GM23338 (cell line): ENCODE measurements around the gene TLR6. TPM values are rescaled to one million over a fixed set of nuclear protein-coding genes. Genes with fewer than 3 reads are reported as not detected.

ENCODE experiments used
- ATAC-seq: fragments of 200-7000 bp; cut with Tn5 transposase; 3 replicates; pipeline ENCODE4 v1.9.1; 2020
- DNase-seq: peaks from one replicate; pipeline ENCODE4 v3.0.0-alpha.2; 2015; ENCODE audit warnings: low spot score
- H2AFZ ChIP-seq: fragments of 200-600 bp; sonication (generic); 2 replicates; pipeline ENCODE4 v1.8.0; 2016; ENCODE audit warnings: antibody characterized with exemption, mild to moderate bottlenecking, moderate library complexity
- H3F3A ChIP-seq: fragments of 200-600 bp; sonication (generic); replicated peaks from 2 replicates; pipeline ENCODE4 v1.8.0; 2017; ENCODE audit warnings: antibody characterized with exemption, mixed run types, low read depth
- H3K27ac ChIP-seq: fragments of 200-600 bp; sonication (generic); 2 replicates; pipeline ENCODE4 v1.6.1; 2016; ENCODE audit warnings: low read depth
- H3K27me3 ChIP-seq: fragments of 200-600 bp; sonication (generic); 2 replicates; pipeline ENCODE4 v1.8.0; 2016; ENCODE audit warnings: mild to moderate bottlenecking, mixed run types, moderate library complexity; ENCODE audit not compliant: insufficient read depth
- H3K36me3 ChIP-seq: fragments of 200-600 bp; sonication (generic); 2 replicates; pipeline ENCODE4 v1.8.0; 2016; ENCODE audit warnings: mild to moderate bottlenecking; ENCODE audit not compliant: insufficient read depth
- H3K4me1 ChIP-seq: fragments of 200-600 bp; sonication (generic); 2 replicates; pipeline ENCODE4 v1.8.0; 2016; ENCODE audit warnings: mild to moderate bottlenecking, moderate library complexity; ENCODE audit not compliant: insufficient read depth
- H3K4me2 ChIP-seq: fragments of 200-600 bp; sonication (generic); 2 replicates; pipeline ENCODE4 v1.7.1; 2017; ENCODE audit warnings: mixed run types
- H3K4me3 ChIP-seq: fragments of 200-600 bp; sonication (generic); 2 replicates; pipeline ENCODE4 v1.6.1; 2016; ENCODE audit warnings: mixed run types
- H3K79me2 ChIP-seq: fragments of 200-600 bp; sonication (generic); replicated peaks from 2 replicates; pipeline ENCODE4 v1.8.0; 2017; ENCODE audit warnings: mild to moderate bottlenecking; ENCODE audit not compliant: insufficient read depth
- H3K9me2 ChIP-seq: fragments of 200-600 bp; sonication (generic); 2 replicates; pipeline ENCODE4 v1.8.0; 2017; ENCODE audit not compliant: insufficient read depth
- H4K20me1 ChIP-seq: fragments of 200-600 bp; sonication (generic); replicated peaks from 2 replicates; pipeline ENCODE4 v1.8.0; 2017; ENCODE audit warnings: mild to moderate bottlenecking; ENCODE audit not compliant: insufficient read depth
- H3K27ac Mint-ChIP-seq: 2 replicates; pipeline ENCODE4 v1.8.0; 2020; ENCODE audit warnings: inconsistent platforms, mild to moderate bottlenecking, moderate library complexity, mixed read lengths
- H3K27me3 Mint-ChIP-seq: 3 replicates; pipeline ENCODE4 v1.8.0; 2022; ENCODE audit warnings: low read depth, mild to moderate bottlenecking, moderate library complexity, mixed read lengths, inconsistent platforms; ENCODE audit not compliant: insufficient read depth, poor library complexity
- H3K36me3 Mint-ChIP-seq: 3 replicates; pipeline ENCODE4 v1.8.0; 2021; ENCODE audit warnings: low read depth, mild to moderate bottlenecking, inconsistent platforms, moderate library complexity, mixed read lengths
- H3K4me1 Mint-ChIP-seq: 3 replicates; pipeline ENCODE4 v1.8.0; 2020; ENCODE audit warnings: mild to moderate bottlenecking, inconsistent platforms, mixed read lengths
- H3K4me3 Mint-ChIP-seq: 3 replicates; pipeline ENCODE4 v1.8.0; 2021; ENCODE audit warnings: moderate library complexity, mild to moderate bottlenecking, inconsistent platforms, mixed read lengths
- H3K9me3 Mint-ChIP-seq: 3 replicates; pipeline ENCODE4 v1.8.0; 2020; ENCODE audit warnings: moderate library complexity, mild to moderate bottlenecking, inconsistent platforms, mixed read lengths
- CREB1 ChIP-seq: fragments of 250-450 bp; sonication (Bioruptor Pico); IDR thresholded peaks from 2 replicates; pipeline ENCODE4 v1.5.0; 2020; ENCODE audit warnings: low read depth, mild to moderate bottlenecking, moderate library complexity
- EZH2 ChIP-seq: fragments of 200-600 bp; sonication (generic); IDR thresholded peaks from one replicate; pipeline ENCODE4 v1.8.0; 2017; ENCODE audit warnings: antibody characterized with exemption, mild to moderate bottlenecking, low read depth; ENCODE audit not compliant: unreplicated experiment
- EZH2phosphoT487 ChIP-seq: fragments of 200-600 bp; sonication (generic); IDR thresholded peaks from one replicate; pipeline ENCODE4 v1.8.1; 2018; ENCODE audit warnings: antibody characterized with exemption; ENCODE audit not compliant: unreplicated experiment
- JUNB ChIP-seq: IDR thresholded peaks from one replicate; pipeline ENCODE4 v1.6.1; 2016; ENCODE audit warnings: antibody characterized with exemption; ENCODE audit not compliant: unreplicated experiment
- NANOG ChIP-seq: IDR thresholded peaks from 2 replicates; pipeline ENCODE4 v1.6.1; 2016; ENCODE audit warnings: antibody characterized with exemption, borderline replicate concordance
- POLR2AphosphoS5 ChIP-seq: IDR thresholded peaks from 2 replicates; pipeline ENCODE4 v1.6.1; 2016; ENCODE audit warnings: antibody characterized with exemption, low read depth
- STAT1 ChIP-seq: IDR thresholded peaks from one replicate; pipeline ENCODE4 v1.6.1; 2016; ENCODE audit warnings: antibody characterized with exemption; ENCODE audit not compliant: unreplicated experiment
- ZNF114 ChIP-seq: fragments of 250-450 bp; sonication (Bioruptor Pico); IDR thresholded peaks from 2 replicates; pipeline ENCODE4 v1.5.0; 2020; ENCODE audit warnings: mild to moderate bottlenecking, moderate library complexity
- ZNF331 ChIP-seq: fragments of 250-450 bp; sonication (Bioruptor Pico); IDR thresholded peaks from 2 replicates; pipeline ENCODE4 v1.5.0; 2020; ENCODE audit warnings: low read depth, mild to moderate bottlenecking, moderate library complexity
- polyA plus RNA-seq: library from polyadenylated mRNA; unstranded; fragments of >200 nt; fragmentation: Nextera tagmentation; extraction: Ambion mirVana; gene quantifications from 2 replicates; pipeline ENCODE4 v1.2.1, GENCODE V29; 2016
- total RNA-seq: library from RNA; depleted of rRNA; stranded (reverse); fragments of >200 nt; shearing (Covaris generic); gene quantifications from 2 replicates; pipeline ENCODE4 v1.2.3, GENCODE V29; 2014
- TF ChIP-seq, protein P1 (sequence below): fragments of 250-450 bp; sonication (Bioruptor Pico); IDR thresholded peaks from 2 replicates; pipeline ENCODE4 v1.5.0; 2020; ENCODE audit warnings: mild to moderate bottlenecking, moderate library complexity
- TF ChIP-seq, protein P2 (sequence below): IDR thresholded peaks from 2 replicates; pipeline ENCODE4 v1.6.1; 2016; ENCODE audit warnings: antibody characterized with exemption
- TF ChIP-seq, protein P3 (sequence below), 2 experiments: fragments of 200-600 bp in 1 of 2; sonication (generic) in 1 of 2; conservative IDR thresholded peaks; 2 replicates each; pipeline versions ENCODE4 v1.5.1 to v1.6.1; 2016 to 2017; ENCODE audit warnings: antibody characterized with exemption in 2 of 2, low read depth in 2 of 2, mild to moderate bottlenecking in 2 of 2, moderate library complexity in 1 of 2
- TF ChIP-seq, protein P4 (sequence below): IDR thresholded peaks from one replicate; pipeline ENCODE4 v1.6.1; 2018; ENCODE audit warnings: antibody characterized with exemption; ENCODE audit not compliant: unreplicated experiment

TLR6 gene
- total and polyA plus RNA-seq, 2 experiments from 2014 or later, result 0.14 TPM; not detected in 1

DNA sequence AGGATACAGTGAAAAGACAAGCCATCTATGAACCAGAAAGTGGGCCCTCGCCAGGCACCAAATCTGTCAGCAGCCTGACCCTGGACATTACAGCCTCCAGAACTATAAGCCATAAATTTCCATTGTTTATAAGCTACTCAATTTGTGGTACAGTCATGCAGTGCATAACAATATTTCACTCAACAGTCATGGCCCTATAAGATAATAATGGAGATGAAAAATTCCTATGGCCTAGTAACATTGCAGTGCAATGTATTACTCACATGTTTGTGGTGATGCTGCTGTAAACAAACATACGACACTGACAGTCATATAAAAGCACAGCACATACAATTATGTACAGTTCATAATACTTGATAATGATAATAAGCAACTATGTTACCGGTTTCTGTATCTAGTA, 34.9 kb downstream of the TLR6 start:
- H3F3A ChIP-seq, result no peaks in the 10 kb centered on the region
- H3K36me3 ChIP-seq, result no peaks in the 10 kb centered on the region
- H3K4me3 Mint-ChIP-seq, result no peak overlapping the region
- no peak overlapping the region for H3K4me3 ChIP-seq
- no peaks in the 10 kb centered on the region for H3K4me1 ChIP-seq
- H3K4me2 ChIP-seq, result no peak overlapping the region
- H3K9me2 ChIP-seq, result peaks cover 5% of the 10 kb centered on the region; the same call in 1 of the 2 replicates
- H3K4me1 Mint-ChIP-seq, result no peaks in the 10 kb centered on the region
- DNase-seq (no peak), ATAC-seq (no peak)
- H3K36me3 Mint-ChIP-seq, result peaks cover 7% of the 10 kb centered on the region; the same call in 2 of the 3 replicates
- no peak overlapping the region for H2AFZ ChIP-seq
- peaks cover 14% of the 10 kb centered on the region for H3K9me3 Mint-ChIP-seq
- no peaks in the 10 kb centered on the region for H3K79me2 ChIP-seq
- no peak overlapping the region for H3K27ac ChIP-seq
- no peak overlapping the region for H3K27ac Mint-ChIP-seq
- no peaks in the 10 kb centered on the region for H3K27me3 Mint-ChIP-seq
- H3K27me3 ChIP-seq, result no peaks in the 10 kb centered on the region
- no peaks in the 10 kb centered on the region for H4K20me1 ChIP-seq
- TF ChIP-seq, protein P1, sequence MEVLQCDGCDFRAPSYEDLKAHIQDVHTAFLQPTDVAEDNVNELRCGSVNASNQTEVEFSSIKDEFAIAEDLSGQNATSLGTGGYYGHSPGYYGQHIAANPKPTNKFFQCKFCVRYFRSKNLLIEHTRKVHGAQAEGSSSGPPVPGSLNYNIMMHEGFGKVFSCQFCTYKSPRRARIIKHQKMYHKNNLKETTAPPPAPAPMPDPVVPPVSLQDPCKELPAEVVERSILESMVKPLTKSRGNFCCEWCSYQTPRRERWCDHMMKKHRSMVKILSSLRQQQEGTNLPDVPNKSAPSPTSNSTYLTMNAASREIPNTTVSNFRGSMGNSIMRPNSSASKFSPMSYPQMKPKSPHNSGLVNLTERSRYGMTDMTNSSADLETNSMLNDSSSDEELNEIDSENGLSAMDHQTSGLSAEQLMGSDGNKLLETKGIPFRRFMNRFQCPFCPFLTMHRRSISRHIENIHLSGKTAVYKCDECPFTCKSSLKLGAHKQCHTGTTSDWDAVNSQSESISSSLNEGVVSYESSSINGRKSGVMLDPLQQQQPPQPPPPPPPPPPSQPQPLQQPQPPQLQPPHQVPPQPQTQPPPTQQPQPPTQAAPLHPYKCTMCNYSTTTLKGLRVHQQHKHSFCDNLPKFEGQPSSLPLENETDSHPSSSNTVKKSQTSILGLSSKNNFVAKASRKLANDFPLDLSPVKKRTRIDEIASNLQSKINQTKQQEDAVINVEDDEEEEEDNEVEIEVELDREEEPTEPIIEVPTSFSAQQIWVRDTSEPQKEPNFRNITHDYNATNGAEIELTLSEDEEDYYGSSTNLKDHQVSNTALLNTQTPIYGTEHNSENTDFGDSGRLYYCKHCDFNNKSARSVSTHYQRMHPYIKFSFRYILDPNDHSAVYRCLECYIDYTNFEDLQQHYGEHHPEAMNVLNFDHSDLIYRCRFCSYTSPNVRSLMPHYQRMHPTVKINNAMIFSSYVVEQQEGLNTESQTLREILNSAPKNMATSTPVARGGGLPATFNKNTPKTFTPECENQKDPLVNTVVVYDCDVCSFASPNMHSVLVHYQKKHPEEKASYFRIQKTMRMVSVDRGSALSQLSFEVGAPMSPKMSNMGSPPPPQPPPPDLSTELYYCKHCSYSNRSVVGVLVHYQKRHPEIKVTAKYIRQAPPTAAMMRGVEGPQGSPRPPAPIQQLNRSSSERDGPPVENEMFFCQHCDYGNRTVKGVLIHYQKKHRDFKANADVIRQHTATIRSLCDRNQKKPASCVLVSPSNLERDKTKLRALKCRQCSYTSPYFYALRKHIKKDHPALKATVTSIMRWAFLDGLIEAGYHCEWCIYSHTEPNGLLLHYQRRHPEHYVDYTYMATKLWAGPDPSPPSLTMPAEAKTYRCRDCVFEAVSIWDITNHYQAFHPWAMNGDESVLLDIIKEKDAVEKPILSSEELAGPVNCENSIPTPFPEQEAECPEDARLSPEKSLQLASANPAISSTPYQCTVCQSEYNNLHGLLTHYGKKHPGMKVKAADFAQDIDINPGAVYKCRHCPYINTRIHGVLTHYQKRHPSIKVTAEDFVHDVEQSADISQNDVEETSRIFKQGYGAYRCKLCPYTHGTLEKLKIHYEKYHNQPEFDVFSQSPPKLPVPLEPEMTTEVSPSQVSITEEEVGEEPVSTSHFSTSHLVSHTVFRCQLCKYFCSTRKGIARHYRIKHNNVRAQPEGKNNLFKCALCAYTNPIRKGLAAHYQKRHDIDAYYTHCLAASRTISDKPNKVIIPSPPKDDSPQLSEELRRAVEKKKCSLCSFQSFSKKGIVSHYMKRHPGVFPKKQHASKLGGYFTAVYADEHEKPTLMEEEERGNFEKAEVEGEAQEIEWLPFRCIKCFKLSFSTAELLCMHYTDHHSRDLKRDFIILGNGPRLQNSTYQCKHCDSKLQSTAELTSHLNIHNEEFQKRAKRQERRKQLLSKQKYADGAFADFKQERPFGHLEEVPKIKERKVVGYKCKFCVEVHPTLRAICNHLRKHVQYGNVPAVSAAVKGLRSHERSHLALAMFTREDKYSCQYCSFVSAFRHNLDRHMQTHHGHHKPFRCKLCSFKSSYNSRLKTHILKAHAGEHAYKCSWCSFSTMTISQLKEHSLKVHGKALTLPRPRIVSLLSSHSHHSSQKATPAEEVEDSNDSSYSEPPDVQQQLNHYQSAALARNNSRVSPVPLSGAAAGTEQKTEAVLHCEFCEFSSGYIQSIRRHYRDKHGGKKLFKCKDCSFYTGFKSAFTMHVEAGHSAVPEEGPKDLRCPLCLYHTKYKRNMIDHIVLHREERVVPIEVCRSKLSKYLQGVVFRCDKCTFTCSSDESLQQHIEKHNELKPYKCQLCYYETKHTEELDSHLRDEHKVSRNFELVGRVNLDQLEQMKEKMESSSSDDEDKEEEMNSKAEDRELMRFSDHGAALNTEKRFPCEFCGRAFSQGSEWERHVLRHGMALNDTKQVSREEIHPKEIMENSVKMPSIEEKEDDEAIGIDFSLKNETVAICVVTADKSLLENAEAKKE (CRISPR knock-in tag), result no peak
- no peak for TF ChIP-seq CREB1
- TF ChIP-seq, protein P2, sequence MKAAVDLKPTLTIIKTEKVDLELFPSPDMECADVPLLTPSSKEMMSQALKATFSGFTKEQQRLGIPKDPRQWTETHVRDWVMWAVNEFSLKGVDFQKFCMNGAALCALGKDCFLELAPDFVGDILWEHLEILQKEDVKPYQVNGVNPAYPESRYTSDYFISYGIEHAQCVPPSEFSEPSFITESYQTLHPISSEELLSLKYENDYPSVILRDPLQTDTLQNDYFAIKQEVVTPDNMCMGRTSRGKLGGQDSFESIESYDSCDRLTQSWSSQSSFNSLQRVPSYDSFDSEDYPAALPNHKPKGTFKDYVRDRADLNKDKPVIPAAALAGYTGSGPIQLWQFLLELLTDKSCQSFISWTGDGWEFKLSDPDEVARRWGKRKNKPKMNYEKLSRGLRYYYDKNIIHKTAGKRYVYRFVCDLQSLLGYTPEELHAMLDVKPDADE, result no peak
- TF ChIP-seq ZNF114 (CRISPR knock-in tag), result no peak
- TF ChIP-seq, protein P3, sequence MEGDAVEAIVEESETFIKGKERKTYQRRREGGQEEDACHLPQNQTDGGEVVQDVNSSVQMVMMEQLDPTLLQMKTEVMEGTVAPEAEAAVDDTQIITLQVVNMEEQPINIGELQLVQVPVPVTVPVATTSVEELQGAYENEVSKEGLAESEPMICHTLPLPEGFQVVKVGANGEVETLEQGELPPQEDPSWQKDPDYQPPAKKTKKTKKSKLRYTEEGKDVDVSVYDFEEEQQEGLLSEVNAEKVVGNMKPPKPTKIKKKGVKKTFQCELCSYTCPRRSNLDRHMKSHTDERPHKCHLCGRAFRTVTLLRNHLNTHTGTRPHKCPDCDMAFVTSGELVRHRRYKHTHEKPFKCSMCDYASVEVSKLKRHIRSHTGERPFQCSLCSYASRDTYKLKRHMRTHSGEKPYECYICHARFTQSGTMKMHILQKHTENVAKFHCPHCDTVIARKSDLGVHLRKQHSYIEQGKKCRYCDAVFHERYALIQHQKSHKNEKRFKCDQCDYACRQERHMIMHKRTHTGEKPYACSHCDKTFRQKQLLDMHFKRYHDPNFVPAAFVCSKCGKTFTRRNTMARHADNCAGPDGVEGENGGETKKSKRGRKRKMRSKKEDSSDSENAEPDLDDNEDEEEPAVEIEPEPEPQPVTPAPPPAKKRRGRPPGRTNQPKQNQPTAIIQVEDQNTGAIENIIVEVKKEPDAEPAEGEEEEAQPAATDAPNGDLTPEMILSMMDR (conservative IDR thresholded peaks at IDR 0.05; ENCODE audit: low read depth in 2 of 2), result no peak
- no peak for TF ChIP-seq NANOG
- no peak for TF ChIP-seq ZNF331 (CRISPR knock-in tag)
- no peak for TF ChIP-seq STAT1
- TF ChIP-seq EZH2phosphoT487, result no peak
- TF ChIP-seq POLR2AphosphoS5, result no peak
- TF ChIP-seq JUNB, result no peak
- TF ChIP-seq, protein P4, sequence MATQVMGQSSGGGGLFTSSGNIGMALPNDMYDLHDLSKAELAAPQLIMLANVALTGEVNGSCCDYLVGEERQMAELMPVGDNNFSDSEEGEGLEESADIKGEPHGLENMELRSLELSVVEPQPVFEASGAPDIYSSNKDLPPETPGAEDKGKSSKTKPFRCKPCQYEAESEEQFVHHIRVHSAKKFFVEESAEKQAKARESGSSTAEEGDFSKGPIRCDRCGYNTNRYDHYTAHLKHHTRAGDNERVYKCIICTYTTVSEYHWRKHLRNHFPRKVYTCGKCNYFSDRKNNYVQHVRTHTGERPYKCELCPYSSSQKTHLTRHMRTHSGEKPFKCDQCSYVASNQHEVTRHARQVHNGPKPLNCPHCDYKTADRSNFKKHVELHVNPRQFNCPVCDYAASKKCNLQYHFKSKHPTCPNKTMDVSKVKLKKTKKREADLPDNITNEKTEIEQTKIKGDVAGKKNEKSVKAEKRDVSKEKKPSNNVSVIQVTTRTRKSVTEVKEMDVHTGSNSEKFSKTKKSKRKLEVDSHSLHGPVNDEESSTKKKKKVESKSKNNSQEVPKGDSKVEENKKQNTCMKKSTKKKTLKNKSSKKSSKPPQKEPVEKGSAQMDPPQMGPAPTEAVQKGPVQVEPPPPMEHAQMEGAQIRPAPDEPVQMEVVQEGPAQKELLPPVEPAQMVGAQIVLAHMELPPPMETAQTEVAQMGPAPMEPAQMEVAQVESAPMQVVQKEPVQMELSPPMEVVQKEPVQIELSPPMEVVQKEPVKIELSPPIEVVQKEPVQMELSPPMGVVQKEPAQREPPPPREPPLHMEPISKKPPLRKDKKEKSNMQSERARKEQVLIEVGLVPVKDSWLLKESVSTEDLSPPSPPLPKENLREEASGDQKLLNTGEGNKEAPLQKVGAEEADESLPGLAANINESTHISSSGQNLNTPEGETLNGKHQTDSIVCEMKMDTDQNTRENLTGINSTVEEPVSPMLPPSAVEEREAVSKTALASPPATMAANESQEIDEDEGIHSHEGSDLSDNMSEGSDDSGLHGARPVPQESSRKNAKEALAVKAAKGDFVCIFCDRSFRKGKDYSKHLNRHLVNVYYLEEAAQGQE, result no peak
- no peak for TF ChIP-seq EZH2
